Brain microvascular endothelial cell (primary cell): ENCODE data around the gene NSMCE1.

Experiments used
- DNase-seq: peaks from one replicate; pipeline ENCODE4 v3.0.0-alpha.2; 2020
- H3K27ac ChIP-seq: fragments of 250-450 bp; sonication (Bioruptor Pico); 2 replicates; pipeline ENCODE4 v1.5.1; 2020; ENCODE audit warnings: mild to moderate bottlenecking, moderate library complexity
- H3K27me3 ChIP-seq: fragments of 250-450 bp; sonication (Bioruptor Pico); replicated peaks from 2 replicates; pipeline ENCODE4 v1.5.1; 2020; ENCODE audit warnings: mild to moderate bottlenecking
- H3K36me3 ChIP-seq: fragments of 250-450 bp; sonication (Bioruptor Pico); replicated peaks from 2 replicates; pipeline ENCODE4 v1.5.1; 2020; ENCODE audit warnings: mild to moderate bottlenecking
- H3K4me3 ChIP-seq: 2 replicates; pipeline ENCODE4 v1.5.1; 2011; ENCODE audit warnings: low read depth, mild to moderate bottlenecking, control low read depth, low read length, moderate library complexity
- in situ Hi-C: cut with HindIII; loops from 2 replicates; pipeline ENCODE4 v1.10.0; 2017; ENCODE audit warnings: low sequenced_read_pairs, low pct_ligation_motif_present
- TF ChIP-seq, protein P1 (sequence below): IDR thresholded peaks from 2 replicates; pipeline ENCODE4 v1.5.1; 2011; ENCODE audit warnings: low read depth, mild to moderate bottlenecking, moderate library complexity, low read length, control low read depth, inconsistent platforms; ENCODE audit errors: missing control alignments

The NSMCE1 gene

DNA sequence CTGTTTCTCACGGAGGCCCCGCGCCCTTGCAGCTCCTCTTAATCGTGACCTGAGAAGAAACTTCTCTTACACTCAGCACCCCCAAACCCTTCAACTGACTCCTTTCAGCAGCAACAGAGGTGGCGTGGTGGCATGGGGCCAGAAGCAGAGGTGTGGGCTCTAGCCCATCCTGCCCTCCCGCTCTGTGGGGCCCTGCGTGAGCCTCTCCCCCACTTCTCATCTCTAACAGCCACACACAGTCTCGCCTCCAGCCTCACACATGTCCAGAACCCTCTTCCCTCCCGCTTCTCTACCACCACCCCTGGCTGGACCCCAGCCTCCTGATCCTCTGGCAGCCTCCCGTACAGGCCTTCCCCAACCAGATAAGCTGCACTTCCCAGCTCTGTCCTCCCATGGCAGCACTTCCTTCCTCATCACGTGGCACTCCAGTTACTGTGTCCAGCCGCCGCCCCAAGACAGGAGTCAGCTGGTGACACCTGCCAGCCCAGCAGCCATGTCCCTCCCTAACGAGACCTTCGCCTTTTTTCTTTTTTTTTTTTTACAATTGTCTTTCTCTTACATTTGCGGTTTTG, 30.5 kb downstream of the NSMCE1 start:
- in situ Hi-C loops: no loop called here
- H3K27me3 ChIP-seq: no peaks in the 10 kb centered on the region
- H3K36me3 ChIP-seq: no peaks in the 10 kb centered on the region
- TF ChIP-seq, protein P1, sequence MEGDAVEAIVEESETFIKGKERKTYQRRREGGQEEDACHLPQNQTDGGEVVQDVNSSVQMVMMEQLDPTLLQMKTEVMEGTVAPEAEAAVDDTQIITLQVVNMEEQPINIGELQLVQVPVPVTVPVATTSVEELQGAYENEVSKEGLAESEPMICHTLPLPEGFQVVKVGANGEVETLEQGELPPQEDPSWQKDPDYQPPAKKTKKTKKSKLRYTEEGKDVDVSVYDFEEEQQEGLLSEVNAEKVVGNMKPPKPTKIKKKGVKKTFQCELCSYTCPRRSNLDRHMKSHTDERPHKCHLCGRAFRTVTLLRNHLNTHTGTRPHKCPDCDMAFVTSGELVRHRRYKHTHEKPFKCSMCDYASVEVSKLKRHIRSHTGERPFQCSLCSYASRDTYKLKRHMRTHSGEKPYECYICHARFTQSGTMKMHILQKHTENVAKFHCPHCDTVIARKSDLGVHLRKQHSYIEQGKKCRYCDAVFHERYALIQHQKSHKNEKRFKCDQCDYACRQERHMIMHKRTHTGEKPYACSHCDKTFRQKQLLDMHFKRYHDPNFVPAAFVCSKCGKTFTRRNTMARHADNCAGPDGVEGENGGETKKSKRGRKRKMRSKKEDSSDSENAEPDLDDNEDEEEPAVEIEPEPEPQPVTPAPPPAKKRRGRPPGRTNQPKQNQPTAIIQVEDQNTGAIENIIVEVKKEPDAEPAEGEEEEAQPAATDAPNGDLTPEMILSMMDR: peak; percentile 2
- H3K27ac ChIP-seq: peak overlapping the region; percentile 70
- no peak for DNase-seq
- H3K4me3 ChIP-seq: no peak overlapping the region

DNA sequence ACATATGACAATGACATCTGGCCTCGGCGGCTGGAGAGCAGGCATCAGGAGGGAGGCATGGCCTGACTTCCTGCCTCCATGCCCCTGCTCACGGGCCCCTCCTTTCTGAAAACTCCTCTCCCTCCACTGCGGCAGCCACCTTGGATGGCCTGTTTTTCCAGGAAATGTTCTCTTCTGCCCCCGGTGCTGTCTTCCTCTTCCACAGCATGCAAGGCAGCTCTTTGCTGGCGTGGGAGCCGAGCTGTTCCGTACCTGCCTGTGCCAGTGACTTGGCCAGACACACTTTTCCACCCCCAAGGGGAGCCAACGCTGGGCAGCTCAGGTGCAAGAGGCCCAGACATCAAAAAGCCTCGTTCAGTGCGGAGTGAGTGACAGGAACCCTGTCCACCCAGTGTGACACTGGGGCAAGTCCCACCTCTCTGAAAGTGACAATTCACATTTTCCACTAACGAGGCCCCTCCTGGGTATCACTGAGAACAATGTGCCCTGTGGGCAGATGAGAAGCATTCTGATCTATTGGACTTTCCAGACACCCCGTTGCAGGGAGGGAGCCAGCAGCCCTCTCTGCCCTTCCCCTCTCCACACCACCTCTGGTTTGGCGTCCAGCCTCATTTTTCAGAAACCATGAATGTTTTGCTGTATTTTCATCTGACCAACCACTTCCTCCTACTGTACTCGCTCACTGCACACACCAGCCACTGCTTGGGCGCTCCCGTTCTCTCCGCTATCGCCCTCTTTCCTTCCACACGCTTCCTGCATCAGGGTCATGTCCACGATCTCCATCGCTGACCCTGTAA, 31.2 kb downstream of the NSMCE1 start:
- Histone ChIP-seq H3K27ac (peak overlapping the region; percentile 70), H3K27me3 (no peaks in the 10 kb centered on the region), H3K36me3 (no peaks in the 10 kb centered on the region), H3K4me3 (no peak overlapping the region)
- in situ Hi-C loops: no loop called here
- peak; percentile 46 for DNase-seq
- TF ChIP-seq, protein P1: no peak

DNA sequence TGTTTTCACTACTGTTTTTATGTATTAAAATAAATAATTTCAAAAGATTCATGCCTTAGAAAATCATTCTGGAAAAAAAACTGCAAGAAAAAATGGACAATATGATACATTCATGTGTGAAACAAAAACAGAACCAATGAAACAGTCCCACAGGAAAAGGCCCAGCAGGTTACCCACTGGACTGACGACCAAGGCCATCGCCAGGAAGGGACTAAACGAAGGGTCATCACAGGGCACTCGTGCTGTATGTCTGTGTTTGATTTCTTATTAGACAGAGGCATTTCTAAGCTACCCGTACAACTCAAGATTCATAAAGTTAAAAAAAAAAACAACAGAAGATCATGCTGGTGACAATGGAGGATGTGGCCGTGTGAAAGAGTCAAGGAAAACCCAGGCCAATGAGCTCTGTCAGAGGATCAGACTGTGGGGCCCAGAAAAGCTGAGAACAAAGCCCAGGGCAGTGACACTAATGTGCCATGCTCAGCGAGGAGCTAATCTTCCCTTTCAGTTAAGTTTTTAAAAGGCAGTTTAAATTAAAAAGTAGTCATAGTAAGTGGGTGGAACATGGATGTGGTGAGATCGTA, 31.8 kb downstream of the NSMCE1 start:
- in situ Hi-C loops: no loop called here
- peak overlapping the region; percentile 70 for H3K27ac ChIP-seq
- no peaks in the 10 kb centered on the region for H3K36me3 ChIP-seq
- H3K27me3 ChIP-seq: no peaks in the 10 kb centered on the region
- H3K4me3 ChIP-seq: no peak overlapping the region
- DNase-seq: no peak
- TF ChIP-seq, protein P1: no peak

DNA sequence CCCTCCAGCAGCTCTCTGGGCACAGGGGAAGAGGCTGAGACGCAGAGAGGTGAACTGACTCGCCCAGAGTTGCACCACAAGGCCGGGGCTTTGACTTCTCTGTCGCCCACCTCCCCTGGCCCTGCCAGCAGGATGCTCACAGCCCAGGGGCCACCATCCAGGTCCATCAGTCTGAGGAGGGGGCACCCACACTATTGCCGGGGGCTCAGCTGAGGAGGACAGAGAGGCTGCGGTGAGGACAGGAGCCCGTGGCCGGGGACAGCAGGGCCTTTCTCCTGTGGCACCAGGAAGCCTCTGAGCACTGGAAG, 32.7 kb downstream of the NSMCE1 start:
- peak overlapping the region; percentile 95 for H3K27ac ChIP-seq
- in situ Hi-C loops: no loop called here
- DNase-seq: no peak

DNA sequence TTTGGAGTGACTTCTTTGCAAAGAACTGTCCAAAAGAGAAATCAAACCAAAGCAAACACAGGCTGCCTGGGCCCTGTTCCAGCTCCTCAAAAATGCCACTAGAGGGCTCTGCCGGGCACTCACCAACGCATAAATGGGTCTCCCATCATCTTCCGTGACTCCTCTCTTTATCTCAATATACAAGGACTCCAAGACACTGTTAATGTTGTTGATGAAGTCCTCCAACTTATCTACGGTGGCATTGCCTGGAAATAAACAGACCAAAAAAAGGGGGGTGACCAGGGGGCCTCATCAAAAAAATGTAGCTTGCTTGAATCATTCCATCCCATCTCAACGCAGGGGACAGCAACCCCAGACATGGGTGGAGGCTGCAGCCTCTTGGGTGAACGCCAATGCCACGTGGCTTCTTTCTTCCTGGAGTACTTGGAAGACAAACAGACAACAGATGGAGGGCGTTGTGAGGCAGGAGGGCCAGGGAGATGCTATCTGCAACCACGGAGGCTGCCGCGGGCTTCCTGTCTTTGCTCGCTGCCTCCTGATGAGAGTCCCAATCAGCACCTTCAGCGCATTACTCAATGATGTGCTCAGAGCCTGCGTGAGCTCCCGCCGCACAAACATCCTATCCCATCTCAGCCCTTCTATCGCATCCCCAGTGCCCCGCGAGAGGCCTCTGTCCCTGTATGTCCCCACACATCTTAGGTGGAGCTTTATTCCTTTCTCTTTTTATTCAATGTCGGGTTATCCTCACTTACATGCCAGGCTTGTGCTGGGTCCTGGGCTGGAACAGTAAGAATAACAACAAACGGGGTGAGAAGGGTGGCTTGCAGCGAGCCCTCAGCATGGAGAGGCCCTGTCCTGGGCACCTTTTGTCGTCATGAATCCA, 33.3 kb downstream of the NSMCE1 start:
- DNase-seq: peak; percentile 93
- H3K36me3 ChIP-seq: no peaks in the 10 kb centered on the region
- peak overlapping the region; percentile 95 for H3K27ac ChIP-seq
- TF ChIP-seq, protein P1: peak; percentile 94
- H3K27me3 ChIP-seq: no peaks in the 10 kb centered on the region
- no peak overlapping the region for H3K4me3 ChIP-seq
- in situ Hi-C loops: no loop called here

More for the DNA sequence above, 32.7 kb downstream of the NSMCE1 start:
- Histone ChIP-seq H3K36me3 (no peaks in the 10 kb centered on the region), H3K4me3 (no peak overlapping the region), H3K27me3 (no peaks in the 10 kb centered on the region)
- TF ChIP-seq, protein P1: no peak
